WTC11 (cell line): ENCODE results near the gene ZBTB4. TPM values are rescaled to one million over a fixed set of nuclear protein-coding genes. Genes with fewer than 3 reads are reported as not detected.

ENCODE experiments used
- ATAC-seq: fragments of 200-7000 bp; cut with Tn5 transposase; 2 replicates; pipeline ENCODE4 v1.10.0; 2021; ENCODE audit warnings: mild to moderate bottlenecking, moderate library complexity
- CTCF ChIA-PET: fragments of 300-600 bp; sonication (Branson Sonifier 250); formaldehyde crosslinking; loops from one replicate; lab custom pipeline; 2021; ENCODE audit warnings: antibody characterized with exemption; lab: Charles Lee
- POLR2A ChIA-PET: fragments of 350-600 bp; sonication (Branson Sonifier 250); formaldehyde crosslinking; loops from one replicate; lab custom pipeline; 2021; ENCODE audit warnings: antibody characterized with exemption; lab: Charles Lee
- DNase-seq: peaks from one replicate; pipeline ENCODE4 v3.0.0; 2021; ENCODE audit warnings: low spot score
- H3K27ac Mint-ChIP-seq: 2 replicates; pipeline ENCODE4 v1.8.0; 2021; ENCODE audit warnings: mixed read lengths
- H3K27me3 Mint-ChIP-seq: 2 replicates; pipeline ENCODE4 v1.8.0; 2021; ENCODE audit warnings: low read depth, mild to moderate bottlenecking, moderate library complexity, mixed read lengths
- H3K36me3 Mint-ChIP-seq: 2 replicates; pipeline ENCODE4 v1.8.0; 2021; ENCODE audit warnings: mixed read lengths
- H3K4me1 Mint-ChIP-seq: 2 replicates; pipeline ENCODE4 v1.8.0; 2022; ENCODE audit warnings: mixed read lengths
- H3K4me3 Mint-ChIP-seq: 2 replicates; pipeline ENCODE4 v1.8.0; 2021; ENCODE audit warnings: mild to moderate bottlenecking, moderate library complexity, mixed read lengths
- H3K9me3 Mint-ChIP-seq: 2 replicates; pipeline ENCODE4 v1.8.0; 2021; ENCODE audit warnings: mixed read lengths
- ATF2 ChIP-seq: sonication (generic); formaldehyde crosslinking; IDR thresholded peaks from 2 replicates; pipeline ENCODE4 v1.8.1; 2022; ENCODE audit warnings: low read depth, missing genetic modification reagents, borderline replicate concordance
- CREB1 ChIP-seq: sonication (generic); formaldehyde crosslinking; IDR thresholded peaks from 2 replicates; pipeline ENCODE4 v1.8.0; 2023; ENCODE audit warnings: mild to moderate bottlenecking, missing genetic modification reagents
- E2F1 ChIP-seq: sonication (generic); formaldehyde crosslinking; IDR thresholded peaks from 2 replicates; pipeline ENCODE4 v1.8.0; 2022; ENCODE audit warnings: mild to moderate bottlenecking, missing genetic modification reagents
- ERG ChIP-seq: fragments of 250-450 bp; sonication (Bioruptor Pico); IDR thresholded peaks from 2 replicates; pipeline ENCODE4 v1.8.0; 2021; ENCODE audit warnings: mild to moderate bottlenecking
- FOXK1 ChIP-seq: sonication (generic); formaldehyde crosslinking; IDR thresholded peaks from 2 replicates; pipeline ENCODE4 v1.8.0; 2022; ENCODE audit warnings: mild to moderate bottlenecking, moderate library complexity, missing genetic modification reagents
- FOXP1 ChIP-seq: sonication (generic); formaldehyde crosslinking; IDR thresholded peaks from 2 replicates; pipeline ENCODE4 v1.8.0; 2022; ENCODE audit warnings: missing genetic modification reagents, mild to moderate bottlenecking, moderate library complexity, borderline replicate concordance
- NFATC4 ChIP-seq: fragments of 250-450 bp; sonication (Bioruptor Pico); IDR thresholded peaks from 2 replicates; pipeline ENCODE4 v1.9.0; 2021; ENCODE audit warnings: mild to moderate bottlenecking
- NFYB ChIP-seq: sonication (generic); formaldehyde crosslinking; conservative IDR thresholded peaks from 2 replicates; pipeline ENCODE4 v1.8.0; 2022; ENCODE audit warnings: low read depth, missing genetic modification reagents
- NR1H2 ChIP-seq: sonication (generic); formaldehyde crosslinking; IDR thresholded peaks from 2 replicates; pipeline ENCODE4 v1.9.0; 2021; ENCODE audit warnings: mild to moderate bottlenecking, moderate library complexity, missing genetic modification reagents
- NR3C1 ChIP-seq: sonication (generic); formaldehyde crosslinking; conservative IDR thresholded peaks from 2 replicates; pipeline ENCODE4 v1.8.1; 2023; ENCODE audit warnings: low read depth, mild to moderate bottlenecking, missing genetic modification reagents
- PRRX2 ChIP-seq: fragments of 250-450 bp; sonication (Bioruptor Pico); IDR thresholded peaks from 2 replicates; pipeline ENCODE4 v1.8.0; 2021; ENCODE audit warnings: mild to moderate bottlenecking
- RELA ChIP-seq: sonication (generic); formaldehyde crosslinking; IDR thresholded peaks from 2 replicates; pipeline ENCODE4 v1.8.1; 2022; ENCODE audit warnings: missing genetic modification reagents, mild to moderate bottlenecking, borderline replicate concordance
- SP1 ChIP-seq: sonication (generic); formaldehyde crosslinking; conservative IDR thresholded peaks from 2 replicates; pipeline ENCODE4 v1.8.1; 2022; ENCODE audit warnings: missing genetic modification reagents
- TCF7 ChIP-seq: sonication (generic); formaldehyde crosslinking; IDR thresholded peaks from 2 replicates; pipeline ENCODE4 v1.8.0; 2022; ENCODE audit warnings: mild to moderate bottlenecking, low read depth, missing genetic modification reagents, moderate library complexity
- ZNF219 ChIP-seq: sonication (generic); formaldehyde crosslinking; IDR thresholded peaks from 2 replicates; pipeline ENCODE4 v1.8.0; 2023; ENCODE audit warnings: missing genetic modification reagents, mild to moderate bottlenecking, borderline replicate concordance
- ZNF232 ChIP-seq: sonication (generic); formaldehyde crosslinking; IDR thresholded peaks from 2 replicates; pipeline ENCODE4 v1.8.0; 2022; ENCODE audit warnings: mild to moderate bottlenecking, missing genetic modification reagents
- ZNF263 ChIP-seq: sonication (generic); formaldehyde crosslinking; IDR thresholded peaks from 2 replicates; pipeline ENCODE4 v1.8.1; 2022; ENCODE audit warnings: low read depth, mild to moderate bottlenecking, moderate library complexity, missing genetic modification reagents
- total RNA-seq: library from RNA; stranded (reverse); gene quantifications from 3 replicates; pipeline ENCODE4 v1.2.3, GENCODE V29; 2021
- TF ChIP-seq, protein P1 (sequence below): sonication (generic); formaldehyde crosslinking; IDR thresholded peaks from 2 replicates; pipeline ENCODE4 v1.8.1; 2022; ENCODE audit warnings: mild to moderate bottlenecking, moderate library complexity, missing genetic modification reagents
- TF ChIP-seq, protein P2 (sequence below): sonication (generic); formaldehyde crosslinking; IDR thresholded peaks from 2 replicates; pipeline ENCODE4 v1.8.1; 2022; ENCODE audit warnings: mild to moderate bottlenecking, missing genetic modification reagents, moderate library complexity, borderline replicate concordance
- TF ChIP-seq, protein P3 (sequence below): sonication (generic); formaldehyde crosslinking; IDR thresholded peaks from 2 replicates; pipeline ENCODE4 v1.8.1; 2023; ENCODE audit warnings: mild to moderate bottlenecking, missing genetic modification reagents, moderate library complexity
- TF ChIP-seq, protein P4 (sequence below): fragments of 200-600 bp; IDR thresholded peaks from 2 replicates; pipeline ENCODE4 v1.8.0; 2022; ENCODE audit warnings: antibody characterized with exemption

The ZBTB4 gene
- total RNA-seq, 1 experiment from 2014 or later: 14.6 TPM

- ATAC-seq (no peak; the same call in 1 of the 2 replicates), DNase-seq (no peak)
- no peak within 1 kb of the TSS for H3K27ac Mint-ChIP-seq
- no peak within 1 kb of the TSS for H3K4me3 Mint-ChIP-seq
- CTCF ChIA-PET: interaction anchor here (0.6 to 2.0 kb wide), 10 partner anchors 11 to 140 kb away, joined by 3 to 7 read pairs (median 4); partner anchors contain the start of genes PLSCR3, TMEM102 and TMEM256
- POLR2A ChIA-PET: interaction anchor here (0.7 to 1.1 kb wide), 3 partner anchors 9 to 21 kb away, joined by 3 read pairs; no protein-coding TSS in a partner anchor
- peaks cover 15% of the 10 kb centered on the region; the same call in 1 of the 2 replicates for H3K36me3 Mint-ChIP-seq
- H3K4me1 Mint-ChIP-seq: peaks cover 15% of the 10 kb centered on the region
- no peaks in the 10 kb centered on the region for H3K27me3 Mint-ChIP-seq
- no peaks in the 10 kb centered on the region for H3K9me3 Mint-ChIP-seq
- TF ChIP-seq, protein P1, sequence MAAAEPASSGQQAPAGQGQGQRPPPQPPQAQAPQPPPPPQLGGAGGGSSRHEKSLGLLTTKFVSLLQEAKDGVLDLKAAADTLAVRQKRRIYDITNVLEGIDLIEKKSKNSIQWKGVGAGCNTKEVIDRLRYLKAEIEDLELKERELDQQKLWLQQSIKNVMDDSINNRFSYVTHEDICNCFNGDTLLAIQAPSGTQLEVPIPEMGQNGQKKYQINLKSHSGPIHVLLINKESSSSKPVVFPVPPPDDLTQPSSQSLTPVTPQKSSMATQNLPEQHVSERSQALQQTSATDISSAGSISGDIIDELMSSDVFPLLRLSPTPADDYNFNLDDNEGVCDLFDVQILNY: no peak
- TF ChIP-seq E2F1 (CRISPR knock-in tag): no peak
- TF ChIP-seq, protein P2, sequence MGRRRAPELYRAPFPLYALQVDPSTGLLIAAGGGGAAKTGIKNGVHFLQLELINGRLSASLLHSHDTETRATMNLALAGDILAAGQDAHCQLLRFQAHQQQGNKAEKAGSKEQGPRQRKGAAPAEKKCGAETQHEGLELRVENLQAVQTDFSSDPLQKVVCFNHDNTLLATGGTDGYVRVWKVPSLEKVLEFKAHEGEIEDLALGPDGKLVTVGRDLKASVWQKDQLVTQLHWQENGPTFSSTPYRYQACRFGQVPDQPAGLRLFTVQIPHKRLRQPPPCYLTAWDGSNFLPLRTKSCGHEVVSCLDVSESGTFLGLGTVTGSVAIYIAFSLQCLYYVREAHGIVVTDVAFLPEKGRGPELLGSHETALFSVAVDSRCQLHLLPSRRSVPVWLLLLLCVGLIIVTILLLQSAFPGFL (CRISPR knock-in tag): no peak
- TF ChIP-seq NFATC4 (CRISPR knock-in tag): no peak
- no peak for TF ChIP-seq ZNF232 (CRISPR knock-in tag)
- TF ChIP-seq RELA (CRISPR knock-in tag): no peak
- TF ChIP-seq SP1 (CRISPR knock-in tag): no peak
- TF ChIP-seq, protein P3, sequence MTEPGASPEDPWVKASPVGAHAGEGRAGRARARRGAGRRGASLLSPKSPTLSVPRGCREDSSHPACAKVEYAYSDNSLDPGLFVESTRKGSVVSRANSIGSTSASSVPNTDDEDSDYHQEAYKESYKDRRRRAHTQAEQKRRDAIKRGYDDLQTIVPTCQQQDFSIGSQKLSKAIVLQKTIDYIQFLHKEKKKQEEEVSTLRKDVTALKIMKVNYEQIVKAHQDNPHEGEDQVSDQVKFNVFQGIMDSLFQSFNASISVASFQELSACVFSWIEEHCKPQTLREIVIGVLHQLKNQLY (CRISPR knock-in tag): no peak
- TF ChIP-seq NFYB (CRISPR knock-in tag): no peak
- no peak for TF ChIP-seq PRRX2
- TF ChIP-seq NR3C1 (CRISPR knock-in tag): no peak
- TF ChIP-seq, protein P4, sequence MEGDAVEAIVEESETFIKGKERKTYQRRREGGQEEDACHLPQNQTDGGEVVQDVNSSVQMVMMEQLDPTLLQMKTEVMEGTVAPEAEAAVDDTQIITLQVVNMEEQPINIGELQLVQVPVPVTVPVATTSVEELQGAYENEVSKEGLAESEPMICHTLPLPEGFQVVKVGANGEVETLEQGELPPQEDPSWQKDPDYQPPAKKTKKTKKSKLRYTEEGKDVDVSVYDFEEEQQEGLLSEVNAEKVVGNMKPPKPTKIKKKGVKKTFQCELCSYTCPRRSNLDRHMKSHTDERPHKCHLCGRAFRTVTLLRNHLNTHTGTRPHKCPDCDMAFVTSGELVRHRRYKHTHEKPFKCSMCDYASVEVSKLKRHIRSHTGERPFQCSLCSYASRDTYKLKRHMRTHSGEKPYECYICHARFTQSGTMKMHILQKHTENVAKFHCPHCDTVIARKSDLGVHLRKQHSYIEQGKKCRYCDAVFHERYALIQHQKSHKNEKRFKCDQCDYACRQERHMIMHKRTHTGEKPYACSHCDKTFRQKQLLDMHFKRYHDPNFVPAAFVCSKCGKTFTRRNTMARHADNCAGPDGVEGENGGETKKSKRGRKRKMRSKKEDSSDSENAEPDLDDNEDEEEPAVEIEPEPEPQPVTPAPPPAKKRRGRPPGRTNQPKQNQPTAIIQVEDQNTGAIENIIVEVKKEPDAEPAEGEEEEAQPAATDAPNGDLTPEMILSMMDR: no peak
- no peak for TF ChIP-seq TCF7
- no peak for TF ChIP-seq NR1H2 (CRISPR knock-in tag)
These were observed 59.4 kb downstream of the ZBTB4 start, which contains the start of gene SPEM1 for GRCh38 chr17:7419819-7420610. TSS of gene SPEM1 (plus strand) at chr17:7420324. CDS start at chr17:7420385, 61 bp downstream.

GRCh38 chr17:7418472-7419152, 60.8 kb downstream of the ZBTB4 start:
- Mint-ChIP-seq H3K4me3 (no peak overlapping the region), H3K27me3 (no peaks in the 10 kb centered on the region), H3K4me1 (peaks cover 15% of the 10 kb centered on the region), H3K9me3 (no peaks in the 10 kb centered on the region), H3K27ac (no peak overlapping the region), H3K36me3 (peaks cover 15% of the 10 kb centered on the region; the same call in 1 of the 2 replicates)
- ChIA-PET POLR2A (no interaction called here), CTCF (interaction anchor here (1.4 to 2.0 kb wide), 4 partner anchors 15 to 38 kb away, joined by 3 to 7 read pairs (median 6); partner anchors contain the start of genes PLSCR3, TMEM102 and TMEM256)
- DNase-seq (no peak), ATAC-seq (no peak)
- TF ChIP-seq ZNF219 (CRISPR knock-in tag): no peak
- TF ChIP-seq FOXP1 (CRISPR knock-in tag): no peak
- no peak for TF ChIP-seq ZNF263 (CRISPR knock-in tag)
- no peak for TF ChIP-seq ZNF232 (CRISPR knock-in tag)
- TF ChIP-seq CREB1 (CRISPR knock-in tag): no peak
- no peak for TF ChIP-seq ERG
- TF ChIP-seq E2F1 (CRISPR knock-in tag): no peak
- no peak for TF ChIP-seq ATF2 (CRISPR knock-in tag)
- TF ChIP-seq FOXK1: no peak
